ENCODE data around the gene ZNF343. TPM values are rescaled to one million over a fixed set of nuclear protein-coding genes. Genes with fewer than 3 reads are reported as not detected.

ZNF343 gene
- total and polyA plus RNA-seq, 2 of the 4 experiments (the other 2 are of a cell fraction), result 7.8 to 26.2 TPM

- no peak overlapping the region for H2AK5ac ChIP-seq (ENCODE audit: low read depth, low read length)
- no peaks in the 10 kb centered on the region for H3K4me1 ChIP-seq (ENCODE audit: control insufficient read depth, insufficient read depth, low read length)
- H3K14ac ChIP-seq (replicated peaks; ENCODE audit: low read depth, low read length), result no peak overlapping the region
- in situ Hi-C loops (cut with MboI; ENCODE audit: low sequenced_read_pairs), result loop anchor here (10.0 to 25.0 kb wide), 2 partner anchors 249 to 691 kb away; no protein-coding TSS in a partner anchor
- H3K79me1 ChIP-seq (ENCODE audit: low read depth in 1 of 2, low read length in 2 of 2), result no peaks in the 10 kb centered on the region
- H3K9me1 ChIP-seq (ENCODE audit: insufficient read depth, low read length), result no peaks in the 10 kb centered on the region
- no peak overlapping the region for H3K4me3 ChIP-seq (ENCODE audit: insufficient read depth, low read depth, low read length)
- no peak overlapping the region for H2AFZ ChIP-seq (replicated peaks; ENCODE audit: low read length, poor library complexity)
- TF ChIP-seq RFX5 (IDR thresholded peaks at IDR 0.05; ENCODE audit: low read depth, low read length), result no peak
- TF ChIP-seq NFE2L2 (IDR thresholded peaks at IDR 0.05; ENCODE audit: low read depth, low read length), result no peak
- TF ChIP-seq CTCF (conservative IDR thresholded peaks at IDR 0.05; ENCODE audit: low read depth, low read length), result no peak
- TF ChIP-seq FOS (IDR thresholded peaks at IDR 0.05; ENCODE audit: low read depth, low read length), result no peak
- no peak for TF ChIP-seq ELK1 (IDR thresholded peaks at IDR 0.05; ENCODE audit: borderline replicate concordance, low read depth, low read length)
- TF ChIP-seq BHLHE40 (IDR thresholded peaks at IDR 0.05; ENCODE audit: low read depth, low read length), result no peak
- no peak for TF ChIP-seq RCOR1 (IDR thresholded peaks at IDR 0.05; ENCODE audit: insufficient replicate concordance, low read length)
- no peak overlapping the region for H3K4me2 ChIP-seq (ENCODE audit: low read depth, low read length)
- dilution Hi-C loops (cut with HindIII; ENCODE audit: low sequenced_read_pairs, unreplicated experiment), result no loop called here
- ChIA-PET CTCF (no interaction called here), POLR2A (ENCODE audit: unreplicated experiment) (no interaction called here)
- no peak overlapping the region for H3K18ac ChIP-seq (ENCODE audit: low read depth, low read length)
- intact Hi-C loops (cut with micrococcal nuclease), result loop anchor here (1.0 to 10.0 kb wide), 3 partner anchors 102 to 691 kb away; no protein-coding TSS in a partner anchor
- BruUV-seq (replicated peaks), result no TSS peak
- no peak overlapping the region for H2BK5ac ChIP-seq (ENCODE audit: low read depth, low read length, poor library complexity, severe bottlenecking)
- WGBS, 2 experiments (ENCODE audit: extremely low coverage in 2 of 2, insufficient read length in 1 of 2), result no CpG with 5 or more reads among the region's 3 CpGs
- H2BK20ac ChIP-seq (ENCODE audit: low read depth, low read length), result no peak overlapping the region
- DNase-seq (no peak), ATAC-seq (ENCODE audit: low read depth) (no peak)
- no peak overlapping the region for H3K23ac ChIP-seq (ENCODE audit: low read depth, low read length)
- H4K91ac ChIP-seq (ENCODE audit: insufficient read depth, low read depth, low read length), result no peak overlapping the region
- no peak overlapping the region for H3K27ac ChIP-seq (ENCODE audit: insufficient read depth, low read length)
- H2AK9ac ChIP-seq (replicated peaks; ENCODE audit: low read depth, low read length, poor library complexity), result no peak overlapping the region
- H4K8ac ChIP-seq (ENCODE audit: low read depth in 2 of 2, low read length in 2 of 2), result no peak overlapping the region
- H3K27me3 ChIP-seq (ENCODE audit: control insufficient read depth, insufficient read depth, low read length), result no peaks in the 10 kb centered on the region
- H2BK15ac ChIP-seq (ENCODE audit: low read depth, low read length), result no peak overlapping the region
- no peak overlapping the region for H3K9ac ChIP-seq (ENCODE audit: low read depth, low read length)
- H3K36me3 ChIP-seq (ENCODE audit: control insufficient read depth, insufficient read depth, low read length), result peaks cover 2% of the 10 kb centered on the region; the same call in 1 of the 2 replicates
- H4K20me1 ChIP-seq (ENCODE audit: insufficient read depth, low read length), result no peaks in the 10 kb centered on the region
- H3K56ac ChIP-seq (ENCODE audit: extremely low read depth, insufficient read depth, low read length), result no peak overlapping the region
- no peak overlapping the region for H4K5ac ChIP-seq (ENCODE audit: low read depth, low read length)
- H2BK120ac ChIP-seq (ENCODE audit: low read depth, low read length), result no peak overlapping the region
- no peaks in the 10 kb centered on the region for H3K9me3 ChIP-seq (ENCODE audit: control insufficient read depth, insufficient read depth, low read length)
- H3K4ac ChIP-seq (ENCODE audit: low read depth, low read length), result no peak overlapping the region
Measured at GRCh38 chr20:2453792-2454191, 54.9 kb downstream of the ZNF343 start.

Data from IMR-90 (cell line).